Measurements from ENCODE around the gene ASB3. TPM values are rescaled to one million over a fixed set of nuclear protein-coding genes. Genes with fewer than 3 reads are reported as not detected.

The ASB3 gene
- total RNA-seq, 1 experiment from 2014 or later = 23.1 TPM

- Mint-ChIP-seq H3K36me3 (ENCODE audit: insufficient read depth in 1 of 3, low read depth in 3 of 3) (peaks cover 6 to 14% (median 8%) of the 10 kb centered on the region in 3 experiments; a peak in 4 of 7 replicates), H3K27me3 (ENCODE audit: low read depth) (no peaks in the 10 kb centered on the region)
- H3K14ac ChIP-seq (ENCODE audit: insufficient read depth, low read length) = no peak overlapping the region
Measured at GRCh38 chr2:53785366-53785765, 1.4 kb downstream of the ASB3 start.

More at GRCh38 chr2:53785366-53785765, 1.4 kb downstream of the ASB3 start:
- Mint-ChIP-seq H3K4me1 (peaks cover 41 to 43% of the 10 kb centered on the region in 2 experiments), H3K27ac (peak overlapping the region in 1 of 3 experiments; percentile 47; a peak in 2 of 7 replicates), H3K4me3 (peak overlapping the region; percentile 97 to 99), H3K9me3 (no peaks in the 10 kb centered on the region)
- H3K4me2 ChIP-seq (ENCODE audit: insufficient read depth, insufficient read length, low read length) = peak overlapping the region; percentile 100
- H3K9ac ChIP-seq (ENCODE audit: extremely low read depth, insufficient read length, low read length) = peak overlapping the region; percentile 44
- no peak overlapping the region for H3K4ac ChIP-seq (ENCODE audit: low read depth, low read length)
- no peak overlapping the region for H2BK5ac ChIP-seq (ENCODE audit: insufficient read length, low read length)
- H4K20me1 ChIP-seq (ENCODE audit: control insufficient read depth, insufficient read depth, insufficient read length) = peaks cover 5% of the 10 kb centered on the region
- H4K91ac ChIP-seq (ENCODE audit: insufficient read length, low read depth, low read length) = no peak overlapping the region
- no peak overlapping the region for H2BK20ac ChIP-seq (ENCODE audit: low read depth, low read length, poor library complexity, severe bottlenecking)
- no peak overlapping the region for H3K27ac ChIP-seq (ENCODE audit: insufficient read length, low read depth, low read length)
- H2AK5ac ChIP-seq (ENCODE audit: insufficient read length, low read length) = no peak overlapping the region
- H4K5ac ChIP-seq (ENCODE audit: insufficient read length, low read depth, low read length) = no peak overlapping the region
- DNase-seq = no peak
- H3K9me3 ChIP-seq (ENCODE audit: control insufficient read depth, low read depth, low read length) = no peaks in the 10 kb centered on the region
- no peak overlapping the region for H3T11ph ChIP-seq (ENCODE audit: low read length)
- no peak overlapping the region for H2BK12ac ChIP-seq (ENCODE audit: insufficient read length, low read depth, low read length)
- H4K8ac ChIP-seq (replicated peaks; ENCODE audit: insufficient read length, low read depth, low read length) = no peak overlapping the region
- no peak overlapping the region for H2BK120ac ChIP-seq (ENCODE audit: low read depth, low read length, poor library complexity, severe bottlenecking)
- no peak overlapping the region for H3K23ac ChIP-seq (ENCODE audit: insufficient read length, low read depth, low read length)
- peaks cover 31% of the 10 kb centered on the region; the same call in 1 of the 2 replicates for H3K79me2 ChIP-seq (ENCODE audit: insufficient read depth, low read length)
- H3K18ac ChIP-seq (ENCODE audit: insufficient read length, low read depth, low read length) = no peak overlapping the region
- no peak for TF ChIP-seq CTCF (conservative IDR thresholded peaks at IDR 0.05)
- peaks cover 15% of the 10 kb centered on the region for H3K23me2 ChIP-seq (ENCODE audit: insufficient read length, low read depth, low read length, poor library complexity, severe bottlenecking)
- no CpG with 5 or more reads among the region's 11 CpGs for WGBS (ENCODE audit: extremely low coverage, insufficient read length, low lambda C conversion rate)
- no peak overlapping the region for H2AFZ ChIP-seq (ENCODE audit: low read length)
- peaks cover 7% of the 10 kb centered on the region for H3K79me1 ChIP-seq (ENCODE audit: insufficient read depth, low read depth, low read length, poor library complexity, severe bottlenecking)
- H3K4me1 ChIP-seq (ENCODE audit: insufficient read depth, low read length) = no peaks in the 10 kb centered on the region
- H2BK15ac ChIP-seq (ENCODE audit: low read depth, low read length) = no peak overlapping the region
- H3K27me3 ChIP-seq (ENCODE audit: insufficient read depth, low read length) = no peaks in the 10 kb centered on the region
- H3K56ac ChIP-seq (ENCODE audit: insufficient read length, low read depth, low read length) = no peak overlapping the region

Measured in H9 (cell line).